ENCODE results near the gene PPM1J. TPM values are rescaled to one million over a fixed set of nuclear protein-coding genes. Genes with fewer than 3 reads are reported as not detected.
A peak's percentile ranks its signal among the peaks of the same experiment; 100 is the strongest.
"Not testable (repeated sequence)": the region's sequence is repeated elsewhere in the genome, so short reads cannot be mapped to it uniquely, and the experiment has no call there.

The PPM1J gene
- total RNA-seq, 1 experiment from 2014 or later, result 0.80 TPM

DNA sequence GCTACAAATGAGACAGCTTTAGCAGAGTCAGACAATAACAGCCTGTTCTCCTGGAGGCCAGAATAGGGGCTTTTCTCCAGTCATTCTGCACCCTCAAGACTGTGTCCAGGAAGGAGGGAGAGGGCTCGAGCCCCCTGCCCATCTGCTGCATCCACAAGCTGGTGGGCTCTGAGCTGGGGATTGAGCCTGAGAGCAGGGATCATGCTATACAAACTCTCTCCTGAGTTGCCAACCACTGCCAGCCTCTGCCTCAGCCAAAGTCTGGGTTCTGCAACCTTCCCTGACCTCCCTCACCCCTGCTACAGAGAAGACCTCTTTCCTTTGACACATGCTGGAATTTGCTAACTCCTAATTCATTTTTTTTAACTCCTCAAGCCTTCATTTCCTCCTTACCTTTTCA, 14.8 kb upstream of the PPM1J start:
- H3K9me3 ChIP-seq (ENCODE audit: low read length), result no peaks in the 10 kb centered on the region
- H3K9ac ChIP-seq (ENCODE audit: low read length), result no peak overlapping the region
- no peaks in the 10 kb centered on the region for H3F3A ChIP-seq (ENCODE audit: low read length, unreplicated experiment)
- H3K4me3 ChIP-seq (ENCODE audit: low read length), result no peak overlapping the region
- no peaks in the 10 kb centered on the region for H3K27me3 ChIP-seq (ENCODE audit: low read length)
- no peak overlapping the region for H2AFZ ChIP-seq (ENCODE audit: low read length)
- H3K4me1 ChIP-seq (ENCODE audit: insufficient read depth, low read length), result peaks cover 11% of the 10 kb centered on the region
- ChIA-PET CTCF (no interaction called here), POLR2A (ENCODE audit: unreplicated experiment) (no interaction called here)
- no TSS peak for BruUV-seq (replicated peaks)
- H3K9me2 ChIP-seq (replicated peaks; ENCODE audit: low read length), result no peaks in the 10 kb centered on the region
- TF ChIP-seq, protein P1, sequence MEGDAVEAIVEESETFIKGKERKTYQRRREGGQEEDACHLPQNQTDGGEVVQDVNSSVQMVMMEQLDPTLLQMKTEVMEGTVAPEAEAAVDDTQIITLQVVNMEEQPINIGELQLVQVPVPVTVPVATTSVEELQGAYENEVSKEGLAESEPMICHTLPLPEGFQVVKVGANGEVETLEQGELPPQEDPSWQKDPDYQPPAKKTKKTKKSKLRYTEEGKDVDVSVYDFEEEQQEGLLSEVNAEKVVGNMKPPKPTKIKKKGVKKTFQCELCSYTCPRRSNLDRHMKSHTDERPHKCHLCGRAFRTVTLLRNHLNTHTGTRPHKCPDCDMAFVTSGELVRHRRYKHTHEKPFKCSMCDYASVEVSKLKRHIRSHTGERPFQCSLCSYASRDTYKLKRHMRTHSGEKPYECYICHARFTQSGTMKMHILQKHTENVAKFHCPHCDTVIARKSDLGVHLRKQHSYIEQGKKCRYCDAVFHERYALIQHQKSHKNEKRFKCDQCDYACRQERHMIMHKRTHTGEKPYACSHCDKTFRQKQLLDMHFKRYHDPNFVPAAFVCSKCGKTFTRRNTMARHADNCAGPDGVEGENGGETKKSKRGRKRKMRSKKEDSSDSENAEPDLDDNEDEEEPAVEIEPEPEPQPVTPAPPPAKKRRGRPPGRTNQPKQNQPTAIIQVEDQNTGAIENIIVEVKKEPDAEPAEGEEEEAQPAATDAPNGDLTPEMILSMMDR (conservative IDR thresholded peaks at IDR 0.05; ENCODE audit: low read depth, low read length), result no peak
- no peak for TF ChIP-seq EZH2phosphoT487 (IDR thresholded peaks at IDR 0.05; ENCODE audit: borderline replicate concordance, low read length)
- TF ChIP-seq EZH2 (IDR thresholded peaks at IDR 0.05; ENCODE audit: low read length, unreplicated experiment), result no peak
- H4K20me1 ChIP-seq (ENCODE audit: low read length), result no peaks in the 10 kb centered on the region
- H3K79me2 ChIP-seq (ENCODE audit: low read length), result no peaks in the 10 kb centered on the region
- intact Hi-C loops (cut with micrococcal nuclease), result no loop called here
- ATAC-seq (no peak), DNase-seq (no peak)
- H3K27ac ChIP-seq (ENCODE audit: low read length), result no peak overlapping the region
- no peaks in the 10 kb centered on the region for H3K36me3 ChIP-seq (ENCODE audit: low read depth, low read length)
- H3K4me2 ChIP-seq (ENCODE audit: low read length), result no peak overlapping the region

DNA sequence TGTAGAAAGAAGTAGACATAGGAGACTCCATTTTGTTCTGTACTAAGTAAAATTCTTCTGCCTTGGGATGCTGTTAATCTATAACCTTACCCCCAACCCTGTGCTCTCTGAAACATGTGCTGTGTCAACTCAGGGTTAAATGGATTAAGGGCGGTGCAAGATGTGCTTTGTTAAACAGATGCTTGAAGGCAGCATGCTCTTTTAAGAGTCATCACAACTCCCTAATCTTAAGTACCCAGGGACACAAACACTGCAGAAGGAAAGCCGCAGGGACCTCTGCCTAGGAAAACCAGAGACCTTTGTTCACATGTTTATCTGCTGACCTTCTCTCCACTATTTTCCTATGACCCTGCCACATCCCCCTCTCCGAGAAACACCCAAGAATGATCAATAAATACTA, 13.9 kb upstream of the PPM1J start:
- H3K9me2 ChIP-seq (replicated peaks; ENCODE audit: low read length); CTCF ChIA-PET; H3K27me3 ChIP-seq (ENCODE audit: low read length); BruUV-seq (replicated peaks); ATAC-seq; H2AFZ ChIP-seq (ENCODE audit: low read length); H3K4me3 ChIP-seq (ENCODE audit: low read length); H3K9ac ChIP-seq (ENCODE audit: low read length); intact Hi-C loops (cut with micrococcal nuclease); H3K27ac ChIP-seq (ENCODE audit: low read length); H4K20me1 ChIP-seq (ENCODE audit: low read length); H3K36me3 ChIP-seq (ENCODE audit: low read depth, low read length); H3K4me2 ChIP-seq (ENCODE audit: low read length); H3F3A ChIP-seq (ENCODE audit: low read length, unreplicated experiment); DNase-seq; H3K9me3 ChIP-seq (ENCODE audit: low read length); H3K79me2 ChIP-seq (ENCODE audit: low read length): not testable (repeated sequence)
- POLR2A ChIA-PET (ENCODE audit: unreplicated experiment), result interaction anchor here (0.6 kb wide), 1 partner anchor 141 kb away, joined by 3 read pairs; no protein-coding TSS in a partner anchor
- peaks cover 11% of the 10 kb centered on the region for H3K4me1 ChIP-seq (ENCODE audit: insufficient read depth, low read length)

DNA sequence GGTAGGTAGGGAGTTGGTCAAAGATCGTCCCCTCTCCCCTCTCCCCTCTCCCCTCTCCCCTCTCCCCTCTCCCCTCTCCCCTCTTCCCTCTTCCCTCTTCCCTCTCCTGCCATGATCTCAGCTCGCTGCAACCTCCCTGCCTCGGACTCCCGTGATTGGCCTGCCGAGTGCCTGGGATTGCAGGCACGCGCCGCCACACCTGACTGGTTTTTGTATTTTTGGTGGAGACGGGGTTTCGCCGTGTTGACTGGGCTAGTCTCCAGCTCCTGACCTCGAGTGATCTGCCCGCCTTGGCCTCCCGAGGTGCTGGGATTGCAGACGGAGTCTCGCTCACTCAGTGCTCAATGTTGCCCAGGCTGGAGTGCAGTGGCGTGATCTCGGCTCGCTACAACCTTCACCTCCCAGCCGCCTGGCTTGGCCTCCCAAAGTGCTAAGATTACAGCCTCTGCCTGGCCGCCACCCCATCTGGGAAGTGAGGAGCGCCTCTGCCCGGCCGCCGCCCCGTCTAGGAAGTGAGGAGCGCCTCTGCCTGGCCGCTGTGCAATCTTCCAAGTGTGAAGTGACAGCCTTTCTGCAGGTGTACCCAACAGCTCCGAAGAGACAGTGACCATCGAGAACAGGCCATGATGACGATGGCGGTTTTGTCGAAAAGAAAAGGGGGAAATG, 13.3 kb upstream of the PPM1J start:
- ATAC-seq; H3K27me3 ChIP-seq (ENCODE audit: low read length); H3K9ac ChIP-seq (ENCODE audit: low read length); intact Hi-C loops (cut with micrococcal nuclease); CTCF ChIA-PET; H3K4me2 ChIP-seq (ENCODE audit: low read length); H3K36me3 ChIP-seq (ENCODE audit: low read depth, low read length); H4K20me1 ChIP-seq (ENCODE audit: low read length); H3K4me3 ChIP-seq (ENCODE audit: low read length); POLR2A ChIA-PET (ENCODE audit: unreplicated experiment); H2AFZ ChIP-seq (ENCODE audit: low read length); H3K9me3 ChIP-seq (ENCODE audit: low read length); H3K27ac ChIP-seq (ENCODE audit: low read length); H3K9me2 ChIP-seq (replicated peaks; ENCODE audit: low read length); BruUV-seq (replicated peaks); H3F3A ChIP-seq (ENCODE audit: low read length, unreplicated experiment); DNase-seq; H3K79me2 ChIP-seq (ENCODE audit: low read length): not testable (repeated sequence)
- peaks cover 11% of the 10 kb centered on the region for H3K4me1 ChIP-seq (ENCODE audit: insufficient read depth, low read length)

DNA sequence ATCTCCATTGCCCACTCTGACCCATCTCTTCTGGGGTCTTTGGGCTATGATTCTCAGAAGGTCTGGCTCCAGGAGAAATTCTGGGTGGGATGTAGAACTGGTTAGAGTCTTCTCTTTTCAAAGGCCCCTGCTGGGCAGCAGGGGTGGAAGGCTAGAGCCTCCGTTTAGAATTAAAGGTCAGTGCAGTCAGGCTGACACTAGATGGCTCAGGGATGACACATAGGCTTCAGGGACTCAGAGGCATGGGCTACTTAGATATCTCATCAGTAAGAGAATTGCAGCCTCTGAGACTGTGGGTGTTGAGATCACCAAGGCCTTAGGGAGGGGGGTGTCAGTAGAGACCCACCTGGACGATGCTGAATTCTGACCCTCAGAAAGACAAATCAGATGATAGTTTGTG, 12.6 kb upstream of the PPM1J start:
- H3K79me2 ChIP-seq (ENCODE audit: low read length), result no peaks in the 10 kb centered on the region
- no peaks in the 10 kb centered on the region for H4K20me1 ChIP-seq (ENCODE audit: low read length)
- H3K27me3 ChIP-seq (ENCODE audit: low read length), result no peaks in the 10 kb centered on the region
- intact Hi-C loops (cut with micrococcal nuclease), result no loop called here
- H2AFZ ChIP-seq (ENCODE audit: low read length), result no peak overlapping the region
- no peaks in the 10 kb centered on the region for H3K36me3 ChIP-seq (ENCODE audit: low read depth, low read length)
- ChIA-PET CTCF (no interaction called here), POLR2A (ENCODE audit: unreplicated experiment) (no interaction called here)
- no peak overlapping the region for H3K9ac ChIP-seq (ENCODE audit: low read length)
- DNase-seq, result peak; percentile 46
- H3K27ac ChIP-seq (ENCODE audit: low read length), result no peak overlapping the region
- H3F3A ChIP-seq (ENCODE audit: low read length, unreplicated experiment), result no peaks in the 10 kb centered on the region
- H3K9me2 ChIP-seq (replicated peaks; ENCODE audit: low read length), result no peaks in the 10 kb centered on the region
- BruUV-seq (replicated peaks), result no TSS peak
- no peak overlapping the region for H3K4me3 ChIP-seq (ENCODE audit: low read length)
- TF ChIP-seq, protein P1 (conservative IDR thresholded peaks at IDR 0.05; ENCODE audit: low read depth, low read length), result peak; percentile 42; the same call in 1 of the 2 replicates
- TF ChIP-seq EZH2 (IDR thresholded peaks at IDR 0.05; ENCODE audit: low read length, unreplicated experiment), result no peak
- no peak for TF ChIP-seq EZH2phosphoT487 (IDR thresholded peaks at IDR 0.05; ENCODE audit: borderline replicate concordance, low read length)
- no peaks in the 10 kb centered on the region for H3K9me3 ChIP-seq (ENCODE audit: low read length)
- H3K4me1 ChIP-seq (ENCODE audit: insufficient read depth, low read length), result peaks cover 6% of the 10 kb centered on the region
- ATAC-seq, result peak; percentile 84
- H3K4me2 ChIP-seq (ENCODE audit: low read length), result no peak overlapping the region

DNA sequence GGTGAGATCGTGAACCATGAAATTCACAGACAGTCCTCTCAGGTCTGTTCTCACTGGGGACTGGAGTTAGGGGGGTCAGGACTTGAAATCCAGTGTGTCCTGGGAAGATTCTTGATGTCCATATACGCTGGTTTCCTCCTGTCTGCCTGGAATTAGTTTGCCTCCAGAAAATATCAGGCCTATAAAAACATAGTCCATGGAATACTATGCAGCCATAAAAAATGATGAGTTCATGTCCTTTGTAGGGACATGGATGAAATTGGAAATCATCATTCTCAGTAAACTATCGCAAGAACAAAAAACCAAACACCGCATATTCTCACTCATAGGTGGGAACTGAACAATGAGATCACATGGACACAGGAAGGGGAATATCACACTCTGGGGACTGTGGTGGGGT, 9.1 kb upstream of the PPM1J start:
- POLR2A ChIA-PET (ENCODE audit: unreplicated experiment); H3K4me1 ChIP-seq (ENCODE audit: insufficient read depth, low read length); H3K27me3 ChIP-seq (ENCODE audit: low read length); H3K9me2 ChIP-seq (replicated peaks; ENCODE audit: low read length); H3K9ac ChIP-seq (ENCODE audit: low read length); H3F3A ChIP-seq (ENCODE audit: low read length, unreplicated experiment); H3K4me3 ChIP-seq (ENCODE audit: low read length); H2AFZ ChIP-seq (ENCODE audit: low read length); H3K79me2 ChIP-seq (ENCODE audit: low read length); H3K27ac ChIP-seq (ENCODE audit: low read length); H4K20me1 ChIP-seq (ENCODE audit: low read length); CTCF ChIA-PET; H3K36me3 ChIP-seq (ENCODE audit: low read depth, low read length); H3K4me2 ChIP-seq (ENCODE audit: low read length); intact Hi-C loops (cut with micrococcal nuclease); ATAC-seq; BruUV-seq (replicated peaks); DNase-seq; H3K9me3 ChIP-seq (ENCODE audit: low read length): not testable (repeated sequence)
